Endothelial cell of hepatic sinusoid (primary cell): ENCODE data around the gene TFF2.

ENCODE experiments used
- in situ Hi-C: cut with HindIII; loops from 2 replicates; pipeline ENCODE4 v1.10.0; 2017; ENCODE audit warnings: low sequenced_read_pairs

The TFF2 gene

GRCh38 chr21:42321231-42321630, 29.6 kb downstream of the TFF2 start:
- in situ Hi-C loops, result no loop called here

DNA sequence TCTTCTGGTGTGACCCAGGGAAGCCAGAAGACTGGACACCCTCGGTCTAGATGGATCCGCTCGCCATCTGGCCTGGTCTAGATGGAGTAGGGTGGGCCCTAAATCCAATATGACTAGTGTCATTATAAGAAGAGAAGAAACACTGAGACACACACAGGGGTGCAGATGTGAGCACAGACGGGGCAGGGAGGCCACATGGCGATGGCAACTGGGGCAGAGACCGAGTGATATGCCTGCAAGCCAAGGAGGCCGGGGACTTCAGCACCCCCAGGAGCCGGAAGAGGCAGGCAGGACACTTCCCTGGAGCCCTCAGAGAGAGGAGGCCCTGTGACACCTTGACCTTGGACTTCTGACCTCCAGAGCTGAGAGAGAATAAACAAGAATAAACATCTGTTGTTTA, 30.0 kb downstream of the TFF2 start:
- in situ Hi-C loops, result no loop called here

GRCh38 chr21:42319851-42320572, 30.8 kb downstream of the TFF2 start:
- in situ Hi-C loops, result no loop called here

GRCh38 chr21:42319376-42319775, 31.4 kb downstream of the TFF2 start:
- in situ Hi-C loops, result no loop called here

DNA sequence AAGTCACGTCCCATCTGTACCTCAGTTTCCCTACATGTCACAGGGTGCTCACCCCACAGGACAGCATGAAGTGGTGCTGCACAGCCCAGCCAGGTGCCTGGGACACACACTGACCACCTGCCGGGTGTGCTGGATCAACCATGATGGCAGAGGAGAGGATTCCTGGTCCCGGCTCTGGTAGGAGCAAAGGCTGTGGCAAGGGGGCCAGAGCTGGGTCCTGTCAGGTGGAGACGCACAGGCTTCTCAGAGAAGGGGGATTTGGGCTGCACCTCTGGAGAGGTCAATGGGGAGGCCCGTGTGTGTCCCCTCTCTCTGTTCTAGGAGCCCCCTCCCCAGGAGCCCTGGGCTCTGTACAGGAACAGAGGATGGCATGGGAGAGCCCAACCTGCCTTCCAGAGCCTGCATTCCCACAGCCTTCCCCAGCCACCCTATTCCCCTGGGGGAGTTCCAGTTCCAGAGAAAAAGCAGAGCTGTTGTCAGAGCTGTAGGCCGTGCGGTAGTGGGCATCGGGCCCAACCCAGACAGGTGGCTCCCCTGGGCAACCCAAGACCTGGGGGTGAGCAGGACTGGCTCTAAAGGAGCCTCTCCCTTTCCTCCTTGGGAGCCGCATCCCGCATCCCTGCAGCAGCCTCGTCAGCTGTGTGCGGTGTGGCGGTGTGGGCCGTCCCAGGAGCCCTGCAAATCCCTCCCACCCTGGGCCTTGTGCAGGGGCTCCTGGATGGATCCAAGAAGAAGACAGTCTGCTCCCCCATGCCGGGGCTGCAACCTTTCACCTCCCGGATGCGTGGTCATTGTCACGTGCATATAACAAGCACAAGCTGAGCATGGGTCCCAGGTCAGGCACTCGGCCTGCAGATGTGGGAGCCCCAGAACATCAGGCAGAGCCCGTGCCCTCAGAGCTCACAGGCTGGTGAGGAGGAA, 32.7 kb downstream of the TFF2 start:
- in situ Hi-C loops, result no loop called here

GRCh38 chr21:42317341-42317741, 33.5 kb downstream of the TFF2 start:
- in situ Hi-C loops, result no loop called here

- in situ Hi-C loops, result no loop called here
These were observed 33.9 kb downstream of the TFF2 start for GRCh38 chr21:42316891-42317290.

GRCh38 chr21:42315296-42315891, 35.4 kb downstream of the TFF2 start, which contains the start of gene TFF3:
TFF3 (minus strand) TSS chr21:42315409; CDS start chr21:42315374, 35 bp downstream.
- in situ Hi-C loops, result no loop called here

- in situ Hi-C loops, result no loop called here
These were observed 36.0 kb downstream of the TFF2 start for GRCh38 chr21:42314616-42315295.

DNA sequence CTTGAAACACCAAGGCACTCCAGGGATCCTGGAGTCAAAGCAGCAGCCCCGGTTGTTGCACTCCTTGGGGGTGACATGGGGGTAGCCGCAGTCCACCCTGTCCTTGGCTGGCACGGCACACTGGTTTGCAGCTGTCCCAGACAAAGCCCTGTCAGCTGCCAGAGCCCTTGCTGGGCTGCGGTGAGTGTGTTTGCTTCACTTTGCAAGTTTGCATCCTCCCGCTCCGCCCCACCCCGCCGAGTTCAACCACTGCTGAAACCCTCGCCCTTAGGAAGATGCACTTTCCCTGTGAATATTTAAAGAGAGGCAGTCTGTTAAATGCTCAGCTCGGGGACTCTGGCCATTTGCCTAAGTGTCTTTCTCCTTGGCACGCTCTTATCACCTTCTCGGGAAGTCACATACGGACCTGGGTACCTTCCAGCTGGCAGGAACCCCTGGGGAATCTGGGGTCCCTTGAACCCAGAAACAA, 37.3 kb downstream of the TFF2 start:
- in situ Hi-C loops, result no loop called here

GRCh38 chr21:42312626-42313104, 38.1 kb downstream of the TFF2 start:
- in situ Hi-C loops, result no loop called here

DNA sequence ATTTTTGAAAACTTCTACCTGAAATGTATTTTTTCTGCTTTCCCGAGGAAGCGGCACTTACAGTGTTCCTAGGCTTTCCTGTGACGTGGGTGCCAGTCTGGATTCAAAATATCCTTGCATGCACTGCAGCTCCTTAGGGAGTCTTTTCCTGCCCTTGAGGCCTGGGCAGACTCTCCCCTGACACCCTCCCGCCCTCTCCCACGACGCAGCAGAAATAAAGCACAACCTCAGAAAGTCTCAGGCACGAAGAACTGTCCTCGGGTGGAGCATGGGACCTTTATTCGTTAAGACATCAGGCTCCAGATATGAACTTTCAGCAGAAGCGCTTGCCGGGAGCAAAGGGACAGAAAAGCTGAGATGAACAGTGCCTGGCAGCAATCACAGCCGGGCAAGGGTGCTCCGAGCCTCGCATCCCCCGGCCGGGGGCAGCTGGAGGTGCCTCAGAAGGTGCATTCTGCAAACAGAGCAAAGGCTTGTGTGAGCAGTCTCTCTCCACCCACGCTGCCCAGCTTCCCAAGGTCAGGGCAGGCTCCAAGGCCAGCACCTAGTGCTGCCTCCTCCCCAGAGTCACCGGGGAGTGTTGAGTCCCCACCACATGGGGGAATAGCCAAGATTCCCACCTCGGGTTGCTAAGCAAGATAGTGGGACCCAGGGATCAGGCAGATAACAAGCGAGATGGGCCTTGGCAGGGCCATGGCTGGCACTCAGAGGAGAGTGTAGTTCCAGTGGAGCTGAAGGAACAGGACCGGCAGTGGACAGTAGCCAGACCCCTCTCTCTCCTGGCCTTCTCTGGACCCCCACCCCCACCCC, 38.8 kb downstream of the TFF2 start:
- in situ Hi-C loops, result no loop called here

GRCh38 chr21:42311160-42311559, 39.6 kb downstream of the TFF2 start:
- in situ Hi-C loops, result no loop called here

DNA sequence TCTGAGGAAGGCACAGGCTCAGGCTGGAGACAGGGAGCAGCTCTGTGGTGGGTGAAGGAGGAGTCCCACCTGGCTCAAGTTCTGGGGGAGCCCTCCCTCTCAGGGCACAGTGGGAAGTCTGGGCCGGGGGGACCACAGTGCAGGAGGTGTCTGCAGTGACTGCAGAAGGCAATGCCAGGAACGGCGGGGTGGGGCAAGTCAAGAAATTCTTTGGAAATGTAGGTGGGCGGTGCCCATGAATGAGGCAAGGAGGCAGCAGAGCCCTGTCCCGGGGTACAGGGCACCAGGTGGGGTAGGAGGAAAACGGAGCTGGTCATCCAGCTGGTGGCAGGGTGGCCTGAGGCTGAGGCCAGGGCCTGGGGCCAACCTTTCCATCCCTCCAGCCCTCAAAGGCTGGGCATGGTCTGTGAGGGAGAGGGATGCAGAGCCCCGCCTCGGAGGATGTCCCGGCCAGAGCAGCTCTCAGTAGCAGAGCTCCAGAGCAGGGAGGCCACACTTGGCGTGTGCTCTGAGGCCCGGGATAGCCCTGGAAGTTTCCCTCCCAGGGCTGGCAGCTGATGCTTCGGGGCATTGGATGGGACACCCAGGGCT, 40.3 kb downstream of the TFF2 start:
- in situ Hi-C loops, result no loop called here

DNA sequence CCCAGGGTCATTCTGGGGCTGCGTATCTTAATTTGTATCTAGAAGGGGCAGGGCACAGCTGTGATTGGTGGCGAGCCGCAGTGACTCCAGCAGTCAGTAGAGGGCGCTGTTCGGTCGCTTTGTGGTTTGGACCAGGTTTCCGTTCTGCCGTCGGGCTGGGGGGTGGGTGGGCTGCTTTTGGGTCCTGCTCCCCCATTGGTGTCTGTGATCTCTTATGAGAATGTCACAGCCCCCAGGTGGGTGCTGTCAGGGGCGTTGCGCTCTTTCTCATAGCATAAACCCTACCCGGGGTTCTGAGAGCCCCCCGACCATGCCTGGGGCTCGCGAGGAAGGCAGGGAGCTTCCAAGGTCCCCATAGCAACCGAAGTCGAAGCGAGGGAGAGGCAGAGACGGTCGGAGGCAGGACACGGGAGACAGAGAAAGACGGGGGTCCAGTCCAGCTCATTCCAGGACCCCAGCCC, 41.0 kb downstream of the TFF2 start:
- in situ Hi-C loops, result no loop called here

GRCh38 chr21:42308914-42309752, 41.7 kb downstream of the TFF2 start:
- in situ Hi-C loops, result no loop called here

GRCh38 chr21:42308161-42308913, 42.5 kb downstream of the TFF2 start:
- in situ Hi-C loops, result no loop called here

GRCh38 chr21:42307106-42307505, 43.7 kb downstream of the TFF2 start:
- in situ Hi-C loops, result no loop called here
